NT2/D1 (cell line): ENCODE measurements around the gene SPTSSA.

ENCODE experiments used
- DNase-seq: peaks from one replicate; pipeline ENCODE4 v3.0.0-alpha.2; 2011; ENCODE audit warnings: low read depth, low spot score
- H3K27me3 ChIP-seq: 2 replicates; pipeline ENCODE4 v1.6.0; 2011; ENCODE audit warnings: mild to moderate bottlenecking; ENCODE audit not compliant: insufficient read length, insufficient read depth
- H3K36me3 ChIP-seq: 2 replicates; pipeline ENCODE4 v1.6.1; 2011; ENCODE audit warnings: mild to moderate bottlenecking, low read length, mixed read lengths; ENCODE audit not compliant: insufficient read depth, insufficient read length
- H3K4me1 ChIP-seq: 2 replicates; pipeline ENCODE4 v1.5.1; 2011; ENCODE audit not compliant: insufficient read depth, insufficient read length
- H3K4me3 ChIP-seq: 2 replicates; pipeline ENCODE4 v1.5.1; 2011; ENCODE audit warnings: low read depth; ENCODE audit not compliant: insufficient read length
- H3K9ac ChIP-seq: 2 replicates; pipeline ENCODE4 v1.6.0; 2011; ENCODE audit warnings: low read depth; ENCODE audit not compliant: insufficient read length
- H3K9me3 ChIP-seq: 2 replicates; pipeline ENCODE4 v1.5.1; 2011; ENCODE audit warnings: mild to moderate bottlenecking, low read length; ENCODE audit not compliant: insufficient read depth
- SUZ12 ChIP-seq: IDR thresholded peaks from 2 replicates; pipeline ENCODE4 v1.6.1; 2011; ENCODE audit not compliant: insufficient read length, insufficient read depth; ENCODE audit errors: extremely low read depth
- YY1 ChIP-seq: IDR thresholded peaks from 2 replicates; pipeline ENCODE4 v1.6.1; 2011; ENCODE audit not compliant: insufficient read length, insufficient read depth
- ZNF274 ChIP-seq: IDR thresholded peaks from 2 replicates; pipeline ENCODE4 v1.6.1; 2011; ENCODE audit warnings: mild to moderate bottlenecking, low read depth, low read length

The SPTSSA gene

GRCh38 chr14:34501004-34501580 lies 39.1 kb upstream of the SPTSSA start:
- Histone ChIP-seq H3K36me3 (no peaks in the 10 kb centered on the region), H3K9me3 (no peaks in the 10 kb centered on the region), H3K9ac (no peak overlapping the region), H3K4me3 (no peak overlapping the region), H3K27me3 (no peaks in the 10 kb centered on the region), H3K4me1 (no peaks in the 10 kb centered on the region)
- no peak for DNase-seq
- TF ChIP-seq SUZ12 (no peak), ZNF274 (no peak), YY1 (no peak)

- TF ChIP-seq YY1 (no peak), ZNF274 (no peak), SUZ12 (no peak)
- Histone ChIP-seq H3K9ac (no peak overlapping the region), H3K4me1 (no peaks in the 10 kb centered on the region), H3K4me3 (no peak overlapping the region), H3K9me3 (no peaks in the 10 kb centered on the region), H3K27me3 (no peaks in the 10 kb centered on the region), H3K36me3 (no peaks in the 10 kb centered on the region)
- no peak for DNase-seq
Observed at GRCh38 chr14:34498684-34499412, 36.8 kb upstream of the SPTSSA start.

- no peaks in the 10 kb centered on the region for H3K36me3 ChIP-seq
- H3K9me3 ChIP-seq, result no peaks in the 10 kb centered on the region
- peak; percentile 75 for DNase-seq
- TF ChIP-seq ZNF274 (no peak), YY1 (no peak), SUZ12 (no peak)
- H3K4me1 ChIP-seq, result no peaks in the 10 kb centered on the region
- H3K27me3 ChIP-seq, result no peaks in the 10 kb centered on the region
- no peak overlapping the region for H3K4me3 ChIP-seq
- H3K9ac ChIP-seq, result no peak overlapping the region
Observed at GRCh38 chr14:34496679-34497513, 34.9 kb upstream of the SPTSSA start.

GRCh38 chr14:34496007-34496678 lies 34.1 kb upstream of the SPTSSA start:
- no peaks in the 10 kb centered on the region for H3K9me3 ChIP-seq
- H3K4me1 ChIP-seq, result peaks cover 2% of the 10 kb centered on the region
- no peaks in the 10 kb centered on the region for H3K27me3 ChIP-seq
- no peak for TF ChIP-seq SUZ12
- TF ChIP-seq YY1, result no peak
- no peak for TF ChIP-seq ZNF274
- H3K4me3 ChIP-seq, result no peak overlapping the region
- DNase-seq, result no peak
- H3K9ac ChIP-seq, result no peak overlapping the region
- H3K36me3 ChIP-seq, result no peaks in the 10 kb centered on the region

- H3K9ac ChIP-seq, result no peak overlapping the region
- no peaks in the 10 kb centered on the region for H3K36me3 ChIP-seq
- H3K4me1 ChIP-seq, result peaks cover 2% of the 10 kb centered on the region
- TF ChIP-seq YY1, result no peak
- no peak for TF ChIP-seq ZNF274
- TF ChIP-seq SUZ12, result no peak
- H3K9me3 ChIP-seq, result no peaks in the 10 kb centered on the region
- H3K4me3 ChIP-seq, result no peak overlapping the region
- DNase-seq, result no peak
- no peaks in the 10 kb centered on the region for H3K27me3 ChIP-seq
Observed at GRCh38 chr14:34489324-34489723, 27.3 kb upstream of the SPTSSA start.

GRCh38 chr14:34488528-34488927 lies 26.5 kb upstream of the SPTSSA start:
- H3K4me1 ChIP-seq, result peaks cover 2% of the 10 kb centered on the region
- no peaks in the 10 kb centered on the region for H3K9me3 ChIP-seq
- TF ChIP-seq SUZ12, result no peak
- TF ChIP-seq ZNF274, result no peak
- no peak for TF ChIP-seq YY1
- no peak overlapping the region for H3K4me3 ChIP-seq
- H3K27me3 ChIP-seq, result no peaks in the 10 kb centered on the region
- DNase-seq, result no peak
- no peak overlapping the region for H3K9ac ChIP-seq
- H3K36me3 ChIP-seq, result no peaks in the 10 kb centered on the region

GRCh38 chr14:34484726-34485125 lies 22.7 kb upstream of the SPTSSA start:
- Histone ChIP-seq H3K4me3 (no peak overlapping the region), H3K36me3 (no peaks in the 10 kb centered on the region), H3K9me3 (no peaks in the 10 kb centered on the region), H3K27me3 (no peaks in the 10 kb centered on the region), H3K9ac (no peak overlapping the region), H3K4me1 (no peaks in the 10 kb centered on the region)
- DNase-seq, result no peak
- TF ChIP-seq SUZ12 (no peak), YY1 (no peak), ZNF274 (no peak)
